ENCODE data around the gene TTLL11.

- TF ChIP-seq CTCF (IDR thresholded peaks at IDR 0.05), result no peak
- no peak for TF ChIP-seq POLR2A (IDR thresholded peaks at IDR 0.05)
Observed at GRCh38 chr9:122029898-122030297, 63.2 kb downstream of the TTLL11 start.
